ENCODE results near the gene GABPB2. TPM values are rescaled to one million over a fixed set of nuclear protein-coding genes. Genes with fewer than 3 reads are reported as not detected.

Gene GABPB2
- total and polyA plus RNA-seq, 3 donors from 2014 or later = 43.1 to 50.2 (median 45.3) TPM

- H3K4me1 ChIP-seq = peaks cover 20% of the 10 kb centered on the region
- WGBS, 2 donors = 81 to 88% methylated on average over 12 of the region's 12 CpGs
- intact Hi-C loops (cut with DNase I; ENCODE audit: low total_unique reads) = no loop called here
- no peaks in the 10 kb centered on the region for H3K9me3 ChIP-seq
- H3K27ac ChIP-seq = no peak overlapping the region
- no peaks in the 10 kb centered on the region for H3K36me3 ChIP-seq (ENCODE audit: low read depth, missing control alignments)
- TF ChIP-seq CTCF (IDR thresholded peaks at IDR 0.05) = no peak
- no peak for TF ChIP-seq POLR2A (IDR thresholded peaks at IDR 0.05)
- H3K4me3 ChIP-seq = no peak overlapping the region
- DNase-seq = no peak
- H3K27me3 ChIP-seq = no peaks in the 10 kb centered on the region
Observed at GRCh38 chr1:151135433-151136385, 65.1 kb downstream of the GABPB2 start.

GRCh38 chr1:151137789-151138188 lies 67.2 kb downstream of the GABPB2 start:
- no peaks in the 10 kb centered on the region for H3K36me3 ChIP-seq (ENCODE audit: low read depth, missing control alignments)
- no peak overlapping the region for H3K4me3 ChIP-seq
- 92 to 96% methylated on average over 6 to 7 of the region's 7 CpGs for WGBS, 2 donors
- intact Hi-C loops (cut with DNase I; ENCODE audit: low total_unique reads) = no loop called here
- TF ChIP-seq CTCF (IDR thresholded peaks at IDR 0.05) (no peak), POLR2A (IDR thresholded peaks at IDR 0.05) (no peak)
- no peak overlapping the region for H3K27ac ChIP-seq
- H3K9me3 ChIP-seq = no peaks in the 10 kb centered on the region
- no peaks in the 10 kb centered on the region for H3K27me3 ChIP-seq
- H3K4me1 ChIP-seq = peaks cover 8% of the 10 kb centered on the region
- no peak for DNase-seq

GRCh38 chr1:151142411-151143056 lies 72.0 kb downstream of the GABPB2 start:
- 66 to 96% methylated on average over 3 to 5 of the region's 5 CpGs for WGBS, 2 donors
- Histone ChIP-seq H3K4me3 (no peak overlapping the region), H3K4me1 (peaks cover 28% of the 10 kb centered on the region), H3K9me3 (no peaks in the 10 kb centered on the region), H3K27ac (no peak overlapping the region), H3K36me3 (ENCODE audit: low read depth, missing control alignments) (no peaks in the 10 kb centered on the region), H3K27me3 (no peaks in the 10 kb centered on the region)
- intact Hi-C loops (cut with DNase I; ENCODE audit: low total_unique reads) = no loop called here
- no peak for DNase-seq
- no peak for TF ChIP-seq POLR2A (IDR thresholded peaks at IDR 0.05)
- TF ChIP-seq CTCF (IDR thresholded peaks at IDR 0.05) = no peak

- DNase-seq = no peak
- TF ChIP-seq CTCF (IDR thresholded peaks at IDR 0.05) (no peak), POLR2A (IDR thresholded peaks at IDR 0.05) (no peak)
- intact Hi-C loops (cut with DNase I; ENCODE audit: low total_unique reads) = no loop called here
- Histone ChIP-seq H3K4me1 (peaks cover 34% of the 10 kb centered on the region), H3K27ac (no peak overlapping the region), H3K36me3 (ENCODE audit: low read depth, missing control alignments) (no peaks in the 10 kb centered on the region), H3K9me3 (no peaks in the 10 kb centered on the region), H3K4me3 (no peak overlapping the region), H3K27me3 (no peaks in the 10 kb centered on the region)
- 68 to 70% methylated on average over 7 of the region's 7 CpGs for WGBS, 2 donors
Observed at GRCh38 chr1:151143057-151143435, 72.5 kb downstream of the GABPB2 start.
